A549 (cell line): ENCODE results near the gene PPP1R9A.

Experiments used
- CHD4 ChIP-seq: fragments of 200-600 bp; sonication (generic); IDR thresholded peaks from 2 replicates; pipeline ENCODE4 v1.6.1; 2016; ENCODE audit warnings: antibody characterized with exemption, mild to moderate bottlenecking, borderline replicate concordance
- NFE2L2 ChIP-seq: fragments of 150-350 bp; conservative IDR thresholded peaks from 2 replicates; pipeline ENCODE4 v1.6.1; 2014; ENCODE audit warnings: low read length
- NR3C1 ChIP-seq: fragments of >200 bp; sonication (Bioruptor Twin); formaldehyde crosslinking; IDR thresholded peaks from 3 replicates; pipeline ENCODE4 v1.6.1; 2017
- POLR2A ChIP-seq: IDR thresholded peaks from 2 replicates; pipeline ENCODE4 v1.6.1; 2012; ENCODE audit warnings: mild to moderate bottlenecking, low read length
- POLR2AphosphoS2 ChIP-seq: conservative IDR thresholded peaks from 2 replicates; pipeline ENCODE4 v1.6.1; 2012; ENCODE audit warnings: low read length, improper control_type of control experiment, inconsistent platforms
- RCOR1 ChIP-seq: fragments of 150-350 bp; IDR thresholded peaks from 2 replicates; pipeline ENCODE4 v1.6.1; 2014; ENCODE audit warnings: antibody characterized with exemption, low read length, low read depth
- TF ChIP-seq, protein P1 (sequence below): fragments of >200 bp; sonication (Bioruptor Twin); formaldehyde crosslinking; IDR thresholded peaks from 3 replicates; pipeline ENCODE4 v1.5.1; 2016
- TF ChIP-seq, protein P2 (sequence below): IDR thresholded peaks from 2 replicates; pipeline ENCODE4 v1.6.1; 2012; ENCODE audit warnings: low read depth, borderline replicate concordance

DNA sequence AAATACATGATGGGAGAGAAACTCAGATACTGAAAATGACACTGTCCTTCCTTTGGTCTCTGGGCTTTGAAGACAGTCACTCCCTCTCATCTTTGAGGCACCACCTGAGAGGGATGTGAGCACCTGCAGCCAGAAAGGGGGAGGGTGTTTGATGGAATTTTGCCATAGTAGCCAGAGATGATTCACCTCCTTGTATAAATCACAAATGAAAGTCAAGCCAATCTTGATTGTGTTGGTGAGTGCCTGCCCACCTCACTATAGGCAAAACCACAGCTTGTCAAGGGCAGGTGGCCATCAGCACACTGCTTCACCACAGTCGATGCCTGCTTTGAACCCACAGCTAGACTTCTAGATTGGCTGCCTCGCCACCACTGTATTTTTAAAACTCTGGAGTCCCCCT is 368.7 kb downstream of the PPP1R9A start:
- TF ChIP-seq POLR2AphosphoS2 (no peak), POLR2A (no peak), RCOR1 (no peak), NR3C1 (no peak), CHD4 (no peak), NFE2L2 (no peak)
- TF ChIP-seq, protein P1, sequence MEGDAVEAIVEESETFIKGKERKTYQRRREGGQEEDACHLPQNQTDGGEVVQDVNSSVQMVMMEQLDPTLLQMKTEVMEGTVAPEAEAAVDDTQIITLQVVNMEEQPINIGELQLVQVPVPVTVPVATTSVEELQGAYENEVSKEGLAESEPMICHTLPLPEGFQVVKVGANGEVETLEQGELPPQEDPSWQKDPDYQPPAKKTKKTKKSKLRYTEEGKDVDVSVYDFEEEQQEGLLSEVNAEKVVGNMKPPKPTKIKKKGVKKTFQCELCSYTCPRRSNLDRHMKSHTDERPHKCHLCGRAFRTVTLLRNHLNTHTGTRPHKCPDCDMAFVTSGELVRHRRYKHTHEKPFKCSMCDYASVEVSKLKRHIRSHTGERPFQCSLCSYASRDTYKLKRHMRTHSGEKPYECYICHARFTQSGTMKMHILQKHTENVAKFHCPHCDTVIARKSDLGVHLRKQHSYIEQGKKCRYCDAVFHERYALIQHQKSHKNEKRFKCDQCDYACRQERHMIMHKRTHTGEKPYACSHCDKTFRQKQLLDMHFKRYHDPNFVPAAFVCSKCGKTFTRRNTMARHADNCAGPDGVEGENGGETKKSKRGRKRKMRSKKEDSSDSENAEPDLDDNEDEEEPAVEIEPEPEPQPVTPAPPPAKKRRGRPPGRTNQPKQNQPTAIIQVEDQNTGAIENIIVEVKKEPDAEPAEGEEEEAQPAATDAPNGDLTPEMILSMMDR: no peak
- TF ChIP-seq, protein P2, sequence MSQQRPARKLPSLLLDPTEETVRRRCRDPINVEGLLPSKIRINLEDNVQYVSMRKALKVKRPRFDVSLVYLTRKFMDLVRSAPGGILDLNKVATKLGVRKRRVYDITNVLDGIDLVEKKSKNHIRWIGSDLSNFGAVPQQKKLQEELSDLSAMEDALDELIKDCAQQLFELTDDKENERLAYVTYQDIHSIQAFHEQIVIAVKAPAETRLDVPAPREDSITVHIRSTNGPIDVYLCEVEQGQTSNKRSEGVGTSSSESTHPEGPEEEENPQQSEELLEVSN: no peak
